SK-N-SH treated with all-trans-retinoic acid at 6 μM for 48 hours (cell line): ENCODE data around the gene AGAP1.

Experiments
- ATAC-seq: fragments of 200-7000 bp; cut with Tn5 transposase; 3 replicates; pipeline ENCODE4 v1.9.1; 2020; ENCODE audit warnings: mild to moderate bottlenecking, moderate library complexity
- ARNTL ChIP-seq: fragments of 450-650 bp; formaldehyde crosslinking; IDR thresholded peaks from 2 replicates; pipeline ENCODE4 v1.5.0; 2020; ENCODE audit warnings: low read depth, mild to moderate bottlenecking, moderate library complexity, borderline replicate concordance
- ESRRG ChIP-seq: fragments of 250-450 bp; sonication (Bioruptor Pico); IDR thresholded peaks from 2 replicates; pipeline ENCODE4 v1.6.1; 2021; ENCODE audit warnings: mild to moderate bottlenecking
- GLIS3 ChIP-seq: fragments of 250-450 bp; sonication (Bioruptor Pico); IDR thresholded peaks from 2 replicates; pipeline ENCODE4 v1.5.0; 2020; ENCODE audit warnings: mild to moderate bottlenecking, moderate library complexity
- ISL1 ChIP-seq: fragments of 250-450 bp; sonication (Bioruptor Pico); IDR thresholded peaks from 2 replicates; pipeline ENCODE4 v2.1.2; 2022; ENCODE audit warnings: mild to moderate bottlenecking, moderate library complexity
- OSR1 ChIP-seq: fragments of 250-450 bp; sonication (Bioruptor Pico); IDR thresholded peaks from 2 replicates; pipeline ENCODE4 v1.8.0; 2022; ENCODE audit warnings: moderate library complexity, mild to moderate bottlenecking, inconsistent platforms
- PPARA ChIP-seq: fragments of 250-450 bp; sonication (Bioruptor Pico); IDR thresholded peaks from 2 replicates; pipeline ENCODE4 v1.5.0; 2020; ENCODE audit warnings: mild to moderate bottlenecking, borderline replicate concordance
- RARB ChIP-seq: fragments of 250-450 bp; sonication (Bioruptor Pico); IDR thresholded peaks from 2 replicates; pipeline ENCODE4 v1.8.0; 2021; ENCODE audit warnings: mild to moderate bottlenecking, moderate library complexity
- TCF4 ChIP-seq: fragments of 250-450 bp; sonication (Bioruptor Pico); IDR thresholded peaks from 2 replicates; pipeline ENCODE4 v1.8.0; 2021; ENCODE audit warnings: mild to moderate bottlenecking, moderate library complexity, borderline replicate concordance
- TOX ChIP-seq: fragments of 250-450 bp; sonication (Bioruptor Pico); IDR thresholded peaks from 2 replicates; pipeline ENCODE4 v1.8.0; 2021; ENCODE audit warnings: mild to moderate bottlenecking, moderate library complexity, borderline replicate concordance
- ZC3H10 ChIP-seq: fragments of 250-450 bp; sonication (Bioruptor Pico); IDR thresholded peaks from 2 replicates; pipeline ENCODE4 v1.5.1; 2021; ENCODE audit warnings: mild to moderate bottlenecking, moderate library complexity
- ZFP30 ChIP-seq: fragments of 450-650 bp; formaldehyde crosslinking; IDR thresholded peaks from 2 replicates; pipeline ENCODE4 v1.5.0; 2022; ENCODE audit warnings: mild to moderate bottlenecking, moderate library complexity
- ZNF565 ChIP-seq: fragments of 450-650 bp; formaldehyde crosslinking; conservative IDR thresholded peaks from 2 replicates; pipeline ENCODE4 v1.5.0; 2020; ENCODE audit warnings: low read depth, mild to moderate bottlenecking, moderate library complexity
- ZNF70 ChIP-seq: fragments of 450-650 bp; formaldehyde crosslinking; IDR thresholded peaks from 2 replicates; pipeline ENCODE4 v1.5.0; 2020; ENCODE audit warnings: mild to moderate bottlenecking, moderate library complexity
- ZNF8 ChIP-seq: fragments of 450-650 bp; formaldehyde crosslinking; IDR thresholded peaks from 2 replicates; pipeline ENCODE4 v1.5.0; 2020; ENCODE audit warnings: mild to moderate bottlenecking, moderate library complexity
- TF ChIP-seq, protein P1 (sequence below): fragments of 250-450 bp; sonication (Bioruptor Pico); IDR thresholded peaks from 2 replicates; pipeline ENCODE4 v1.8.0; 2021; ENCODE audit warnings: low read depth, mild to moderate bottlenecking, moderate library complexity, borderline replicate concordance
- TF ChIP-seq, protein P2 (sequence below): fragments of 250-450 bp; sonication (Bioruptor Pico); IDR thresholded peaks from 2 replicates; pipeline ENCODE4 v1.8.0; 2020; ENCODE audit warnings: mild to moderate bottlenecking, moderate library complexity, borderline replicate concordance
- TF ChIP-seq, protein P3 (sequence below): fragments of 250-450 bp; sonication (Bioruptor Pico); IDR thresholded peaks from 2 replicates; pipeline ENCODE4 v1.5.0; 2020; ENCODE audit warnings: mild to moderate bottlenecking, moderate library complexity
- TF ChIP-seq, protein P4 (sequence below): fragments of 250-450 bp; sonication (Bioruptor Pico); IDR thresholded peaks from 2 replicates; pipeline ENCODE4 v1.5.1; 2020; ENCODE audit warnings: low read depth, mild to moderate bottlenecking, moderate library complexity

AGAP1 gene

DNA sequence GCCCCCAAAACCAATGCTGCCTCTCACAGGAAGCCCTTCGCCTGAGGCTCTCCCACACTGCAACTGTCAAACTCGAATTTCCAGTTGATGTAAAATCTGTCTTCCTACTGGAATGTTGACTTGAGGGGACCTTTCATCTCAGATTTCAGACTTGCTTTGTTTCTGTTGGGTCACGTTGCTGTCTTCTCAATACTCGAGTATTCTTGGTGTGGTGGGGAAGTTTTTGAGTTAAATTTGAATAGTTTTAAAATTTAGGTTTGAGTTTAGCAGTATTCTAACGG is 50.8 kb downstream of the AGAP1 start (continued):
- TF ChIP-seq ZNF70 (CRISPR knock-in tag): no peak

DNA sequence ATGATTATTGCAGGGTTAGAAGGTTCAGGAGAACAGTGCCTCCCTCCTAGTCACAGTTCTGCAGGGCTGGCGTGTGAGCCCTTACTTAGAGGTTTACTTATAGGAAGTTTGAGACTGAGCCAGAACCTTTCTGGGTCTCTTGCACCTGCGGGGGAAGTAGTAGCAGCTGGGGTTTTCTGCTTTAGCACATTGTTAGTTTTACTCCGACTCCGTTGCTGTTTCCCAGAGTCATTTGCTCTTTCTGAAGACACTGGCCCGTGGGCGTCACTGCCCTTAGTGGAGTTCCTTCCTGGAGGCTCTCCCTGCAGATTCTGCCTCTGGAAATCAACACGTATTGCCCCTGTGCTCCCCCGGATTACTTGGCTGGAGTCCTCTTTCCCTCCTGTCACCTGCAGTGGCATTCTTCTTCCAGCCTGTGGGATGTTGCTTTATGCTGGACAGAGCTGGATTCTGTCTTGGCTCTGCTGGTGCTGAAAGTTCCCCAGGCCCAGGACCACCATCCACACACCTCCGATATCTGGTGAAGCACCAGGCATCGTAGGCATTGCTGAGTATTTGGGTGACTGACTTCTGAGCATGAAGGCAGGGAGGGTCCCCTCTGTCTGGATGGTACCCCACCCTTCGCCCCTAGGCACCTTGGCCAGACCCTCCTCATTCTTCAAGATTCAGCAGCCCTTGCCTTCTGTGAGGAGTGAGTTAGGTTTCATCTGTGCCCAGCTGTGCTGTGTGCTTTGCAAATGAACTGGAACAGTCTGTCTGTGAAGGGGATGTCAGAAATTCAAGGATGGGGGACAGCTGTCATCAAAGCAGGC is 51.7 kb downstream of the AGAP1 start:
- ATAC-seq: no peak

DNA sequence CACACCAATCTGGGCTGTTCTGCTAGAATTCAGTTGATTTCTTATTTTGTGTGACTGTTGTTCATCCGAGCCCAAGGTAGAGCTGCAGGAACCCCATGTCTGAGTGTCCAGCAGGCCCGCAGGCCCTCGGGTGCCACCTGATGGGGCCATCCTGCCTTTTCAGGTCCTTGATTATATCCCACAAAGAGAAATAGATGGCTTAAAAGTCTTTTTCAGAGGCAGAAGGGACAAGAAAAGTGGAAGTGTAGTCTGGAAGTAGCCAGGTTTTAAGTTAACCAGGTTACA is 52.2 kb downstream of the AGAP1 start:
- ATAC-seq: no peak

More for the DNA sequence above, 51.7 kb downstream of the AGAP1 start:
- TF ChIP-seq TOX (no peak), OSR1 (CRISPR knock-in tag) (no peak)
- TF ChIP-seq, protein P1, sequence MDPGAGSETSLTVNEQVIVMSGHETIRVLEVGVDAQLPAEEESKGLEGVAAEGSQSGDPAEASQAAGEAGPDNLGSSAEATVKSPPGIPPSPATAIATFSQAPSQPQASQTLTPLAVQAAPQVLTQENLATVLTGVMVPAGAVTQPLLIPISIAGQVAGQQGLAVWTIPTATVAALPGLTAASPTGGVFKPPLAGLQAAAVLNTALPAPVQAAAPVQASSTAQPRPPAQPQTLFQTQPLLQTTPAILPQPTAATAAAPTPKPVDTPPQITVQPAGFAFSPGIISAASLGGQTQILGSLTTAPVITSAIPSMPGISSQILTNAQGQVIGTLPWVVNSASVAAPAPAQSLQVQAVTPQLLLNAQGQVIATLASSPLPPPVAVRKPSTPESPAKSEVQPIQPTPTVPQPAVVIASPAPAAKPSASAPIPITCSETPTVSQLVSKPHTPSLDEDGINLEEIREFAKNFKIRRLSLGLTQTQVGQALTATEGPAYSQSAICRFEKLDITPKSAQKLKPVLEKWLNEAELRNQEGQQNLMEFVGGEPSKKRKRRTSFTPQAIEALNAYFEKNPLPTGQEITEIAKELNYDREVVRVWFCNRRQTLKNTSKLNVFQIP: no peak
- TF ChIP-seq, all 23 proteins: peak for 0

DNA sequence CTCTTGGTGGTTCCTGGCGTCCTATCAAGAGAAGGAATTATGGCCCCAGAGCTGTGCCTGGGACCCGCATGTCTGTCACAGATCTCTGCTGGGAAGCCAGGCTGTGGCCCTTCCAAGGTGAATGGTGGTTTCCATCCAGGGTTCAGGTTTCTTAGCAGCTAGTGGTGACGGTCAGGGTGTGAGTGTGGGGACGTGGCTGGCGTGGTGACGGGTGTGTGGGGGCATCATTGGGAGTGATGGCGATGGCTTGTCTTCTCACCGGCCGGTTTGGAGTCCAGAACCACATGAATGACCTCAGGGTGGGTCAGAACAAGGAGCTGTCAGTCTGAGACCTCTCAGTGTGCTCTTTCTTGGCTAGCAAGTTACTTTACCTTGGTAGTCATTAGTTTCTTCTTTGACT is 52.6 kb downstream of the AGAP1 start:
- no peak for ATAC-seq
- TF ChIP-seq TOX (no peak), GLIS3 (CRISPR knock-in tag) (no peak), ISL1 (CRISPR knock-in tag) (no peak), OSR1 (CRISPR knock-in tag) (no peak), ZNF8 (CRISPR knock-in tag) (no peak)
- TF ChIP-seq, protein P2, sequence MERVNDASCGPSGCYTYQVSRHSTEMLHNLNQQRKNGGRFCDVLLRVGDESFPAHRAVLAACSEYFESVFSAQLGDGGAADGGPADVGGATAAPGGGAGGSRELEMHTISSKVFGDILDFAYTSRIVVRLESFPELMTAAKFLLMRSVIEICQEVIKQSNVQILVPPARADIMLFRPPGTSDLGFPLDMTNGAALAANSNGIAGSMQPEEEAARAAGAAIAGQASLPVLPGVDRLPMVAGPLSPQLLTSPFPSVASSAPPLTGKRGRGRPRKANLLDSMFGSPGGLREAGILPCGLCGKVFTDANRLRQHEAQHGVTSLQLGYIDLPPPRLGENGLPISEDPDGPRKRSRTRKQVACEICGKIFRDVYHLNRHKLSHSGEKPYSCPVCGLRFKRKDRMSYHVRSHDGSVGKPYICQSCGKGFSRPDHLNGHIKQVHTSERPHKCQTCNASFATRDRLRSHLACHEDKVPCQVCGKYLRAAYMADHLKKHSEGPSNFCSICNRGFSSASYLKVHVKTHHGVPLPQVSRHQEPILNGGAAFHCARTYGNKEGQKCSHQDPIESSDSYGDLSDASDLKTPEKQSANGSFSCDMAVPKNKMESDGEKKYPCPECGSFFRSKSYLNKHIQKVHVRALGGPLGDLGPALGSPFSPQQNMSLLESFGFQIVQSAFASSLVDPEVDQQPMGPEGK (CRISPR knock-in tag): no peak

More for the DNA sequence above, 52.2 kb downstream of the AGAP1 start:
- TF ChIP-seq, protein P3, sequence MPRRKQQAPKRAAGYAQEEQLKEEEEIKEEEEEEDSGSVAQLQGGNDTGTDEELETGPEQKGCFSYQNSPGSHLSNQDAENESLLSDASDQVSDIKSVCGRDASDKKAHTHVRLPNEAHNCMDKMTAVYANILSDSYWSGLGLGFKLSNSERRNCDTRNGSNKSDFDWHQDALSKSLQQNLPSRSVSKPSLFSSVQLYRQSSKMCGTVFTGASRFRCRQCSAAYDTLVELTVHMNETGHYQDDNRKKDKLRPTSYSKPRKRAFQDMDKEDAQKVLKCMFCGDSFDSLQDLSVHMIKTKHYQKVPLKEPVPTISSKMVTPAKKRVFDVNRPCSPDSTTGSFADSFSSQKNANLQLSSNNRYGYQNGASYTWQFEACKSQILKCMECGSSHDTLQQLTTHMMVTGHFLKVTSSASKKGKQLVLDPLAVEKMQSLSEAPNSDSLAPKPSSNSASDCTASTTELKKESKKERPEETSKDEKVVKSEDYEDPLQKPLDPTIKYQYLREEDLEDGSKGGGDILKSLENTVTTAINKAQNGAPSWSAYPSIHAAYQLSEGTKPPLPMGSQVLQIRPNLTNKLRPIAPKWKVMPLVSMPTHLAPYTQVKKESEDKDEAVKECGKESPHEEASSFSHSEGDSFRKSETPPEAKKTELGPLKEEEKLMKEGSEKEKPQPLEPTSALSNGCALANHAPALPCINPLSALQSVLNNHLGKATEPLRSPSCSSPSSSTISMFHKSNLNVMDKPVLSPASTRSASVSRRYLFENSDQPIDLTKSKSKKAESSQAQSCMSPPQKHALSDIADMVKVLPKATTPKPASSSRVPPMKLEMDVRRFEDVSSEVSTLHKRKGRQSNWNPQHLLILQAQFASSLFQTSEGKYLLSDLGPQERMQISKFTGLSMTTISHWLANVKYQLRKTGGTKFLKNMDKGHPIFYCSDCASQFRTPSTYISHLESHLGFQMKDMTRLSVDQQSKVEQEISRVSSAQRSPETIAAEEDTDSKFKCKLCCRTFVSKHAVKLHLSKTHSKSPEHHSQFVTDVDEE (CRISPR knock-in tag): no peak
- TF ChIP-seq TCF4 (CRISPR knock-in tag) (no peak), PPARA (no peak), GLIS3 (CRISPR knock-in tag) (no peak), RARB (CRISPR knock-in tag) (no peak), OSR1 (CRISPR knock-in tag) (no peak), ZC3H10 (CRISPR knock-in tag) (no peak), TOX (no peak)

DNA sequence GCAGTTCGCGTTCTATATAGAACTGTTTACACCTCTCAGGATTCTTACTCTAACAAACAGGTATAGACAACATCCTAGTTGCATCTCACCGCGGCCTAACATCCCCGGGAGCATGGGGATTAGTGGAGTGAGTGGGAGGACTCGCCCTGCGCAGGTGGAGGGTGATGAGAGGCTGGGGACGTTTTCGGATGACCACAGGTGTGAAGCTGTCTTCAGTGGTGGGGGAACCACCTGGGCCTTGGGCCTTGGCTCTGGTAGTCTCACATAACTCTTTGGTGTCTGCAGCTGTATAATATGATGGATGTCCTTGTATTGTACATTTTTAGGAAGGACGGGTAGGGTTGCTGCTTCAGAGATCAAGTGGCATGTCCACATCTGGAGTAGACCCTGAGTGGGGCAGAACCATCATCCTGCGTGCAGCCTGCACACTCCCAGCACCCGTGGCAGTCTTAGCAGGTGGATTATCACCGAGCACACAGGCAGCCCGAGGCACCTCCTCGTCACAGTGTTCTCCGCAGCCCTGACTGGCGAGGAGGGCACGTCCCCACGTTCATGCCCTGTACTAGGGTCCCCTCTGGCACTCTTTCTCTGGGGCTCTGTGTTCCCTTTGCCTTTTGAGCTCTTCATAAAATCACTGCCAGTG is 56.0 kb downstream of the AGAP1 start:
- no peak for ATAC-seq
- no peak for TF ChIP-seq ESRRG (CRISPR knock-in tag)
- TF ChIP-seq, protein P4, sequence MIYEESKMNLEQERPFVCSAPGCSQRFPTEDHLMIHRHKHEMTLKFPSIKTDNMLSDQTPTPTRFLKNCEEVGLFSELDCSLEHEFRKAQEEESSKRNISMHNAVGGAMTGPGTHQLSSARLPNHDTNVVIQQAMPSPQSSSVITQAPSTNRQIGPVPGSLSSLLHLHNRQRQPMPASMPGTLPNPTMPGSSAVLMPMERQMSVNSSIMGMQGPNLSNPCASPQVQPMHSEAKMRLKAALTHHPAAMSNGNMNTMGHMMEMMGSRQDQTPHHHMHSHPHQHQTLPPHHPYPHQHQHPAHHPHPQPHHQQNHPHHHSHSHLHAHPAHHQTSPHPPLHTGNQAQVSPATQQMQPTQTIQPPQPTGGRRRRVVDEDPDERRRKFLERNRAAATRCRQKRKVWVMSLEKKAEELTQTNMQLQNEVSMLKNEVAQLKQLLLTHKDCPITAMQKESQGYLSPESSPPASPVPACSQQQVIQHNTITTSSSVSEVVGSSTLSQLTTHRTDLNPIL (CRISPR knock-in tag): no peak

DNA sequence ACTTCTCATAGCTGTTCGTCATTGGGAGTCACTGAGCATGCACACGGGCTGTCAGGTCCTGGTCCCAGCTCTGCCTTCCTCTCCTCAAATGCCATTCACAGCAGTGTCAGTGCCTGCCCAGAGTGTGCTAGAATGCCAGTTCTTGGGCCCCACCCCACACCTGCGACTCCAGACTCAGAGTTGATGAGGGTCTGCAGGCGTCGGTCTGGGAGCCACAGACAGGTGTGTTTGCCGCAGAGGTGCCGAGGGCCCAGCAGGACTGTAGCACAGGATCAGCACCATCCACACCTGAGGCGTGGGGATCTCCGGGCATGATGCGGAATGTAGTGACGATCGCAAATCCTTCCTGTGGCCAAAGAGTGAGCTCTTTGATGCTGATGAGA is 56.5 kb downstream of the AGAP1 start:
- no peak for TF ChIP-seq ARNTL (CRISPR knock-in tag)
- no peak for TF ChIP-seq OSR1 (CRISPR knock-in tag)
- TF ChIP-seq ZNF565 (CRISPR knock-in tag): no peak
- TF ChIP-seq ISL1 (CRISPR knock-in tag): no peak
- no peak for TF ChIP-seq TCF4 (CRISPR knock-in tag)
- TF ChIP-seq PPARA: no peak
- TF ChIP-seq ZFP30 (CRISPR knock-in tag): no peak
- no peak for ATAC-seq
